Measurements from ENCODE around the gene TMEM138.

Gene TMEM138

DNA sequence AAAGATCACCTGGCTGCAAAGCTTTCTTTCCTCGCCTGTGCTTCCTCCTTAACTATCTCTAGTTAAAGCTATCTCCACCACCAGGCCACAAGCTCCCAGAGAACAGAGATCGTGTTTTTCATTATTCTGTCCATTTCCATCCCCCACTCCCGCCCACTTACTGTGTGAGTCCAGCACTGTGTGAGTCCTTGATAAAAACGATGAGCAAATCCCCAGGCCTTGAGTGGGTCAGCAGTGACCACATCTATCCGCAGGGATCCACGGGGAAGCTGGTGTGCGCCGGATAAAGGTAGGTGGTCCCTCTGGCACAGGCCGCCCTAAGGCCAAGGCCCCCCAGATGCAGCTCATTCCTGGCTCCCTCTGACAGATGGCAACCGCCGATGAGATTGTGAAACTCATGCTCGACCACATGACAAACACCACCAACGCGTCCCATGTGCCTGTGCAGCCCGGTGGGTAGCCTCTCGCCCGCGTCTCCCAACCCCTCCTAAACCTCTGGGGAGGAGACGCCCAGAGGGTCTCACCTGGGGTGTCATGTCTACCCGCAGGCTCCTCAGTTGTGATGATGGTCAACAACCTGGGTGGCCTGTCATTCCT, 19.9 kb upstream of the TMEM138 start:
- Histone ChIP-seq H3K27ac (ENCODE audit: low read depth, low read length) (no peak overlapping the region), H3F3A (ENCODE audit: control insufficient read depth, insufficient read depth) (0 out of 2 replicates have a peak, but pooled peaks cover 6% of the 10 kb centered on the region), H3K4me1 (ENCODE audit: control insufficient read depth, low read length) (no peaks in the 10 kb centered on the region), H3K9me2 (replicated peaks; ENCODE audit: control insufficient read depth, low read length) (no peaks in the 10 kb centered on the region), H3K27me3 (ENCODE audit: control insufficient read depth, low read length) (no peaks in the 10 kb centered on the region), H3K9me3 (ENCODE audit: control insufficient read depth, insufficient read depth, low read length) (no peaks in the 10 kb centered on the region), H3K4me3 (ENCODE audit: low read length) (no peak overlapping the region), H3K79me2 (ENCODE audit: control insufficient read depth, low read length) (no peaks in the 10 kb centered on the region), H4K20me1 (ENCODE audit: control insufficient read depth, insufficient read depth, low read depth, low read length) (no peaks in the 10 kb centered on the region), H3K36me3 (ENCODE audit: control insufficient read depth, low read length) (peaks cover 37% of the 10 kb centered on the region), H3K4me2 (ENCODE audit: low read length) (no peak overlapping the region)
- no peak for TF ChIP-seq CTCF (IDR thresholded peaks at IDR 0.05; ENCODE audit: low read depth, low read length, poor library complexity, severe bottlenecking)
- TF ChIP-seq EZH2phosphoT487 (IDR thresholded peaks at IDR 0.05; ENCODE audit: borderline replicate concordance, low read length), result no peak

DNA sequence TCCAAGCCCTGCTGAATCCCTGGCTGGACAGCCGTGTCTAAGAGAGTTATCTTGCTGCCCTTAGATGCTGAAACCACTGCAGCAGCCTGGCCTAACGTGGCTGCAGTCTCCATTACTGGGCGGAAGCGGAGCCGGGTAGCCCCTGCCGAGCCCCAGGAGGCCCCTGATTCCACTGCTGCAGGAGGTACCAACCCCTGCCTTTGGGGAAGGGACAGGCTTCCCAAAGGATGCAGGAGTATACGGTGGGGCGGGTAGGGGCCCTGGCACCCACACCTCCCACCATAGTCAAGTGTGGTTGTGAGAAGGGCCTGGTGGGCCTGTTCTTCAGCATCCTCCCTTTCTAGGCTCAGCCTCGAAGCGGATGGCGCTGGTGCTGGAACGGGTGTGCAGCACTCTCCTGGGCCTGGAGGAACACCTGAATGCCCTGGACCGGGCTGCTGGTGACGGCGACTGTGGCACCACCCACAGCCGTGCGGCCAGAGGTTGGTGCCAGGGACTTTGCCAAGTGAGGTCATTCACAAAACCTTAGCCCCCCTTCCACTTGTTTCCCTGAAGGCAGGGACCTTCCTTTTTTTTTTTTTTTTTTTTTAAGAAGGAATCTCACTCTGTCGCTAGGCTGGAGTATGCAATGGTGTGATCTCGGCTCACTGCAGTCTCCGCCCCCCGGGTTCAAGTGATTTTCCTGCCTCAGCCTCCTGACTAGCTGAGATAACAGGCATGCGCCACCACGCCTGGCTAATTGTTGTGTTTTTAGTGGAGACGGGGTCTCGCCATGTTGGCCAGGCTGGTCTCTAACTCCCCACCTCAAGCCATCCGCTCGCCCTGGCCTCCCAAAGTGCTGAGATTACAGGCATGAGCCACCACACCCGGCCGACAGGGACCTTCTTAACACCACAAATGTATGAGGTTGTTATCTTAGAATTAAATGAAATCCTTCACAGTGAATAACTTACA, 18.1 kb upstream of the TMEM138 start:
- peaks cover 49% of the 10 kb centered on the region for H3K36me3 ChIP-seq (ENCODE audit: control insufficient read depth, low read length)
- no peaks in the 10 kb centered on the region for H3K79me2 ChIP-seq (ENCODE audit: control insufficient read depth, low read length)
- H3F3A ChIP-seq (ENCODE audit: control insufficient read depth, insufficient read depth), result 0 out of 2 replicates have a peak, but pooled peaks cover 4% of the 10 kb centered on the region
- H3K4me3 ChIP-seq (ENCODE audit: low read length), result no peak overlapping the region
- no peak overlapping the region for H3K4me2 ChIP-seq (ENCODE audit: low read length)
- no peak overlapping the region for H3K27ac ChIP-seq (ENCODE audit: low read depth, low read length)
- no peaks in the 10 kb centered on the region for H3K27me3 ChIP-seq (ENCODE audit: control insufficient read depth, low read length)
- H3K4me1 ChIP-seq (ENCODE audit: control insufficient read depth, low read length), result no peaks in the 10 kb centered on the region
- H4K20me1 ChIP-seq (ENCODE audit: control insufficient read depth, insufficient read depth, low read depth, low read length), result 0 out of 2 replicates have a peak, but pooled peaks cover 2% of the 10 kb centered on the region
- TF ChIP-seq CTCF (IDR thresholded peaks at IDR 0.05; ENCODE audit: low read depth, low read length, poor library complexity, severe bottlenecking), result no peak
- no peaks in the 10 kb centered on the region for H3K9me2 ChIP-seq (replicated peaks; ENCODE audit: control insufficient read depth, low read length)
- H3K9me3 ChIP-seq (ENCODE audit: control insufficient read depth, insufficient read depth, low read length), result no peaks in the 10 kb centered on the region

GRCh38 chr11:61345170-61345610, 17.0 kb upstream of the TMEM138 start:
- Histone ChIP-seq H3K4me2 (ENCODE audit: low read length) (no peak overlapping the region), H3K9me2 (replicated peaks; ENCODE audit: control insufficient read depth, low read length) (no peaks in the 10 kb centered on the region), H3K9me3 (ENCODE audit: control insufficient read depth, insufficient read depth, low read length) (no peaks in the 10 kb centered on the region), H3K27me3 (ENCODE audit: control insufficient read depth, low read length) (no peaks in the 10 kb centered on the region), H4K20me1 (ENCODE audit: control insufficient read depth, insufficient read depth, low read depth, low read length) (0 out of 2 replicates have a peak, but pooled peaks cover 5% of the 10 kb centered on the region), H3K4me3 (ENCODE audit: low read length) (no peak overlapping the region), H3K79me2 (ENCODE audit: control insufficient read depth, low read length) (no peaks in the 10 kb centered on the region), H3K27ac (ENCODE audit: low read depth, low read length) (no peak overlapping the region), H3F3A (ENCODE audit: control insufficient read depth, insufficient read depth) (0 out of 2 replicates have a peak, but pooled peaks cover 4% of the 10 kb centered on the region), H3K4me1 (ENCODE audit: control insufficient read depth, low read length) (no peaks in the 10 kb centered on the region), H3K36me3 (ENCODE audit: control insufficient read depth, low read length) (peaks cover 60% of the 10 kb centered on the region)
- TF ChIP-seq CTCF (IDR thresholded peaks at IDR 0.05; ENCODE audit: low read depth, low read length, poor library complexity, severe bottlenecking) (no peak), EZH2phosphoT487 (IDR thresholded peaks at IDR 0.05; ENCODE audit: borderline replicate concordance, low read length) (no peak)
